Right kidney (tissue), 1 donor: ENCODE measurements around the gene BTBD2.

Experiments
- DNase-seq: peaks from one replicate; pipeline ENCODE4 v3.0.0-alpha.2; 2016

BTBD2 gene

GRCh38 chr19:1986357-1987162 lies 29.0 kb downstream of the BTBD2 start:
- DNase-seq = no peak

DNA sequence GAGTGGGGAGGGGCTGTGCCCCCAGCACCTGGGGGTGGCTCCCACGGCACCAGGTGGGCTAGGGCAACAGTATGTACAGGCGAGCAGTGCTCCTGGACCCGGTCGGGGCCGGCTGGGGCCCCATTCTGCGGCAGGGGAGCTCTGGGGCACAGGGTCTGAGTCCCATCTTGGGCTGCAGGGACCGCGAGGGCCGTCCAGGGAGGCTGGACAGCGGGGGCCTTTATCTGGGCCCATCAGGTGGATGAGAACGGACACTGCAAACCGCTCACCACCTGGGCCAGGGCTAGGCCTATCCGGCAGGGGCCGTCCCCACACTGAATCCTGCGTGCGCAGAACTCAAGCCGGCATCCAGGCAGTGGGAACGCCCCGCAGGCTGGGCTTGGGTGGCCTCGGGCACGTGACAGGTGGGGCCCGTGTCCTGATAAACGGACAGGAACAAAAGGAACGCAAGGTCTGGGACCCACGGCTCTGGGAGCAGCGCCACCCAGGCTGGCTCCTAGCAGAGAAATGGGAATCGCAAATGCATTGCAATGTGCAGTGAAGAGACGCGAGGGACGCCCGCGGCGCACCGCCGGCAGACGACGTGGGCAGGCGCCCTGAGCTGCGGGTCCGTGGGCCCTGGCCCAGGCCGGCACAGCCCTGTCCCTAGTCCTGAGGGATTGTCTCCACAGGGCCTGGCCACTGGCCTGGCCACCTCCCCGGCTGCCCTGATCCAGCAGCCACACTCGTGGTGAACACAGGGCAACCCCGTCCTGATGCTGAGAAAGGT lies 29.7 kb downstream of the BTBD2 start:
- no peak for DNase-seq

GRCh38 chr19:1984357-1984756 lies 31.2 kb downstream of the BTBD2 start:
- no peak for DNase-seq

DNA sequence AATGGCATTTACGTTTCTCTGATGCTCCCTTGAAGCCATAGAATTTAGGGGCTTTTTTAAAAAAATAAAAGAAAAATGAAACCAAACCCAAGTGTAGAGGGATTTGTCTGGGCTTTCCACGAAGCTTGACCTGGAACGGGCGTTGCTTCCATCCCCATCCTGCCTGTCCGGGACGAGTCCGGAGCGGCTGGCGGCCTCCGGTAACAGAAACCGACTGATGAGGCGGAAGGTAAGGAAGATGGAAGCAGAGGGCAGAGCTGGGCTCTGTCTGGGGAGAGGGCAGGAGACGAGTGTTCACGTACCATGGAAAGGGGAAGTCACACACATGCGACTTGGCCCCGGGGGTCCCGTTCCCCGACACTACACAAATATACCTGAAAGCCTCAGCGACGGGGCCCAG lies 34.3 kb downstream of the BTBD2 start:
- no peak for DNase-seq

- DNase-seq = no peak
Measured at GRCh38 chr19:1980809-1981181, 34.7 kb downstream of the BTBD2 start.

DNA sequence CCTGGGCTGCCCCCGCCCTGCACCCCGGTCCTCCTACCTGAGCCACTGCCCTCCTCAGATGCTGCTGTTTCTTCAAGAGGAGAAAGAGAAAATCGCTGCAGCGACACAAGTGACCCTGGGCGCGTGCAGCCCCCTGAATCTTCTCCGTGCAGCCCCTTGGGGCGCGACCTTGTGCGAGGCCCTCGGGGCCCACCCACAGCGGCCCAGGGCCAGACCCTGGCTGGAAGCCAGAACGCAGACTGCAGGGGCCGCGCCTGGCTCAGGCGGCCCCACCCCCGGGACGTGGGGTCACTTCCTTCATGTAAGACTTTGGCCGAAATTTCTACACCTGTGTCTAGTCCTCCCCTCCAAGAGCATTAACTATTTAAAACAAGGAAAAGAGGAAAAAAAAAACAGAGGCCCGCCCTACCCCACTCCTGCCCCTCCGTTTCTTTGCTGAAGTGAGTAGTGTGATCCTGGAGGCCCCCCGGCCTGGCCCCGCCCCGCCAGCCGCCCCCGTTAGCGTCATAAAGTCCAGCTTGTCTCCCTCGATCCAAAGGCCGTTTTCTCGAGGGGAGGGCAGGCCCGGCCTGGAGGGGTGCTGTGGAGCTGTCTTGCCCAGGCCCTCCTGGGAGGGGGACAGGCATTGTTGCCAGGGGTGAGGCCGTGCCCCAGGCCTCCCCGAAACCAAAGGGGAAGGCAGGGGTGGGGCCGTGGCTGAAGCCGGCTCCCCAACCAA lies 35.3 kb downstream of the BTBD2 start:
- no peak for DNase-seq

DNA sequence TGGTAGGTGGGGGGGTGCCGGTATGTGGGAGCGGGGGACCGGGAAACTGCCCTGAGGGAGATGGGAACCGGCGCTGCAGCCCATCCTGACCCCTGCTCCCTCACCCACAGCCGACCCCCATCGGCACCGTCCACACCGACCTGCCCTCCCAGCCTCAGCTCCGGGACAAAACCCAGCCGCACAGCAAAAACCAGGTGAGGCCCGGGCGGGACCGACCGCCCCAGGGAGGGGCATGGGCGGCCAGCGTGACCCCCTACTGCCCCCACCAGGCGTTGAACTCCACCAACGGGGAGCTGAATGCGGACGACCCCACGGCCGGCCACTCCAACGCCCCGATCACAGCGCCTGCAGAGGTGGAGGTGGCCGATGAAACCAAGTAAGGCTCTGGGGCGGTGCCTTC lies 35.9 kb downstream of the BTBD2 start:
- DNase-seq = no peak

DNA sequence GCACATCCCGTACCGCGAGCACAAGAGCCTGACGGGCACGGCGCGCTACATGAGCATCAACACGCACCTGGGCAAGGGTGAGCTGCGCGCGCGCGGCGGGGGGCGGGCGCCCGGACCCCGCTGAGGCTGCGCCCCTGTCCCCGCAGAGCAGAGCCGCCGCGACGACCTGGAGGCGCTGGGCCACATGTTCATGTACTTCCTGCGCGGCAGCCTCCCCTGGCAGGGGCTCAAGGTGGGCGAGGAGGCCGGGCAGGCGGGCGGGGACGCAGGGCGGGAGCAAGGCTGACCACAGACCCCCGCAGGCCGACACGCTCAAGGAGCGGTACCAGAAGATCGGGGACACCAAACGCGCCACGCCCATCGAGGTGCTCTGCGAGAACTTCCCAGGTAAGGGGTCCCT lies 36.5 kb downstream of the BTBD2 start:
- no peak for DNase-seq

GRCh38 chr19:1978346-1978894 lies 37.1 kb downstream of the BTBD2 start:
- DNase-seq = no peak

DNA sequence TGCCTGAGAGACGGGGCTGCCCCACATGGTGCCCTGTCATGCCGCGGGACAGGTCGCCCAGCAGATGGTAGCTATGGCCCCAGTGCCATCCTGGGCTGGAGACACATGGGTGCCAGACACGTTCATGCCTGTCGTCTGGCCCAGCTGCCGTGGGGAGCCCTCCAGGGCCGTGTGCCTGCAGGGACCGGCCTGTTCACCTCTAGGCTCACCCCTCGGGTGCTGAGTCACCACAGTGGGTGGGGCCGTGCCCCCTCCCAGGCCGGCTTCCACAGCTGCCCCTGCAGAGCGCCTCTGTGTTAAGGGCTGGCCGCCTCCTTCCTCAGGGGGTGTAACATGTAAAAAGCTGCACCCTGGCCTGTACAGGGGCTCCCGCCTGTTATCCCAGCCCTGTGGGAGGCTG lies 38.4 kb downstream of the BTBD2 start:
- DNase-seq = no peak

- DNase-seq = no peak
Measured at GRCh38 chr19:1975162-1975480, 40.4 kb downstream of the BTBD2 start.

DNA sequence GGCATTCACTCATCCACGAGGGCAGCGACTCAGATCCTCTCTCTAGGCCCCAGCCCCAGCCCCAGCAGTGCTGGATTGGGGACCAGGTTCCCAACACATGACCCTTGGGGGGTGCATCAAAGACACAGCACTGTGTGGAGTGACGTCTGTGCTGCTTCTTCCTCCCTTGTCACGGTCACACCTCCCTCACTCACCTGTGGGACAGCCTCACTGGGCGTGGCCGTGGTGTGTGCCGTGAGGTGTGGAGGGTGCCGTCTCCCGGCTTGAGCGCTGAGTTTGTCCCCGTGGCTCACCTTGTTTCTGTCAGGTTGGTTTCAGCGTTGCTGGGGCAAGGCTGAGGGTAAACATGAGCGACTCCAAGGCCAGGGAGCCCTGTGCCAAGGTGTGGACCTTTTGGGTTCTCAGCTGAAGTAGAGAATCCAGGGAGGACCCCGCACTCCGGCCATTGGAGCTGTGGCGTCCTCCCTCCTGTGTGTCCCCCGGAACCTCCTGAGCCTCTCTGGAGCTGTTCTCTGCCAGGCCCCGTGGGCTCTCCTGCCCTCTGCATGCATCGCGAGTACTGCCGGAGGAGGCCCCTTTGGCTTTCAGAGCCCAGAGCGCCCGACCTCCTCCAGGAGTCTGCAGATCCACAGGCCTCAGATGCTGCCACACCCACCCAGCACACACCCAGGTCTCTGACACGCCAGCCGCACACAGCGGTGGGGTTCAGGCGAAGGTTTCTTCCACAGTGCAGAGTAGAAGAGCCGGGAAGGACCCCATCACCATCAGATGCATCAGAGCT lies 40.9 kb downstream of the BTBD2 start:
- DNase-seq = no peak

DNA sequence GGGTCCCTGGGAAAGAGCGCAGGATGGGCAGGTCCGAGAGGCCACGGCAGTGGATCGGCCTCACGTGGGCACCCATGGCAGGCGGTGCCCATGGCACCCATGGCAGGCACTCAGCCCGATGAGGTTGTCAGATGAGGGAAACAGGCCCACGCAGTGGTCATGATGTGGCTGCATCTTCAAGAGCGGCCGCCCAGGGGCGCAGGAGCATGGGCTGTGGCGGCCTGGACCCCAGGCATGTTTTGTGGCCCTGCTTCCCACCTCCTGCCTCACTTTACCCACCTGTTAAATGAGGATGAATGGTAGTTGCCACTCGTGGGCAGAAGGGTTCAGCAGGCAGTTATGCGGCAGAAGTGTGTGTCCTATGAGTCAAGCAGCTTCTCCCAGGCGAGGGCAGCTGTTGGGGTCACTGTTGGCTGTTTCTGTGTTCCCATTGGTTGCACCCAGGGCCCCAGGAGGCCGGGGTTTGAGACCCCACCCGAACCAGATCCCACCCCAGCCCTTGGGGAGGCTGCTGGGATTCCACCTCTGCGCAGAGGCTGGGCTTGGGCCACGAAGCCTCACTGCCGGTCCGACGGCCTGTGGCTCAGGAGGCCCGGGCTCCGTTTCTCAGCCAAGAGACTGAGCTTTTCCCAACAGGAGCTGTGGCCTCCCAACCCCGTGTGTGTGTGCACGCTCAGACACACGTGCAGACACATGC lies 44.6 kb downstream of the BTBD2 start:
- DNase-seq = no peak

DNA sequence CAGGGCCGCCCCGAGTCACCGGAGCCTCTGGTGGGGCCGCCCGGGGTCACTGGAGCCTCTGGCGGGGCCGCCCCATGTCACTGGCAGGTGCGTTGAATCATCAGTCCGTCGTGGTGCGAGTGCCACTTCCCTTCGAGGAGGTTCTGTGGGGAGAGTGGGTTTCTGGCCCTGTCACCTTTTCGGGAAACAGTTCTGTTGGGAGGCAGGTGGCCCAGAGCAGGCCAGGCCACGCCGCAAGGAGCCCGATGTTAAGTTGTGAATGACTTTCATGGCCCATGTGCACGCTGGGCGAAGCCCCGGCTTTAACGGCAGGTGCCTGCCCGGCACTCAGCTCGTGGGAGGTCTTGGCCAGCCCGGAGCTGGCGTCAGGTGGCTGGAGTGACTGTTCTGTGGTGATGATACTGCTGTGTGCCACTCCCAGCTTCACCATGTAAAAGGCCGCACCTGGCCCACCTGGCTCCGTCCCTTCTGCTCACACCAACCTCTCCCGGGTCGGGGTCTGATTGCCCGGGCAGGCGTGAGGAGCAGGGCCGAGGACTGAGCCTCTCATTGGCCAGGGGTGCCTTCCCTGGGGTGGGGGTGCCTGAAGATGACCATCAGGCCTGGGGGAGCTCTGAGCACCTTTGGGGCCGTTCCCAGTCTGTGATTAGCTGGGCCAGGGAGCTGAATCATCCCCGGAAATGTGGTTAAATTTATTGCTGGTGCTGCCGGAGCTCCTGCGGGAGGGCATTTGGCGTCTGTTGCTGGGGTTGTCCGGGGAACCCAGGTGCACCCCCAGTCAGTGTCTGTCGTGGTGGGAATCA lies 45.3 kb downstream of the BTBD2 start:
- no peak for DNase-seq

DNA sequence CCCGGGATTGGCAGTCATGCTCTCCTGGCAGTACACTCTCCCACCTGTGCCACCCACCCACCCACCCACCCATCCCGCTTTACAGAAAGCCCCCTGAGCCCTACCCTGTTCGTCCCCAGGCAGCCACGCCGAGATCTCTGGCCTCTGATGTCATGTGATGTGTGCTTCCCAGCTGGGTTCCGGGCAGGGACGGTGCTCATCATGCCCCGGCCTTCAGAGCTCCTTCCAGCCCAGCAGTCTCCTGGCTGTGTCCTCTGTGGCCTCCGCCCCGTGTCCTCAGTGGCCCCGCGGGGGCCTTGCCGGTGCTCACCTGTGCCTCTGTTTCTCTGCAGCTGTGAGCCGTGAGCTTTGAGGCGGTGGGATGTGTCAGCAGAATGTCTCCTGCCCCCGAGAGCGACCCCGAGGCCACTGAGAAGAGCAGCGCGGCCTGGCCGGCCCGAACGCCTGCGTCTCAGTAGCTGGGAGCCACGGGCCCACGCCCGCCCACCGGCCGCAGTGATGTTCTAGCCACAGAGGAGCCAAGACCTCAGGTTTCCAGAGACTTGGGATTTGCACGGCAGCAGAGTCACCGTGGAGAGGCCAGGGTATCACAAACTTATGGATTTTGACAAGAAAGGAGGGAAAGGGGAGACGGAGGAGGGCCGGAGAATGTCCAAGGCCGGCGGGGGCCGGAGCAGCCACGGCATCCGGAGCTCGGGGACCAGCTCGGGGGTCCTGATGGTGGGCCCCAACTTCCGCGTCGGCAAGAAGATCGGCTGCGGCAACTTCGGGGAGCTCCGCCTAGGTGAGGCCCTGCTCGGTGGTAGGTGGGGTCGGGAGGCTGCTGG lies 46.1 kb downstream of the BTBD2 start:
- DNase-seq = no peak

DNA sequence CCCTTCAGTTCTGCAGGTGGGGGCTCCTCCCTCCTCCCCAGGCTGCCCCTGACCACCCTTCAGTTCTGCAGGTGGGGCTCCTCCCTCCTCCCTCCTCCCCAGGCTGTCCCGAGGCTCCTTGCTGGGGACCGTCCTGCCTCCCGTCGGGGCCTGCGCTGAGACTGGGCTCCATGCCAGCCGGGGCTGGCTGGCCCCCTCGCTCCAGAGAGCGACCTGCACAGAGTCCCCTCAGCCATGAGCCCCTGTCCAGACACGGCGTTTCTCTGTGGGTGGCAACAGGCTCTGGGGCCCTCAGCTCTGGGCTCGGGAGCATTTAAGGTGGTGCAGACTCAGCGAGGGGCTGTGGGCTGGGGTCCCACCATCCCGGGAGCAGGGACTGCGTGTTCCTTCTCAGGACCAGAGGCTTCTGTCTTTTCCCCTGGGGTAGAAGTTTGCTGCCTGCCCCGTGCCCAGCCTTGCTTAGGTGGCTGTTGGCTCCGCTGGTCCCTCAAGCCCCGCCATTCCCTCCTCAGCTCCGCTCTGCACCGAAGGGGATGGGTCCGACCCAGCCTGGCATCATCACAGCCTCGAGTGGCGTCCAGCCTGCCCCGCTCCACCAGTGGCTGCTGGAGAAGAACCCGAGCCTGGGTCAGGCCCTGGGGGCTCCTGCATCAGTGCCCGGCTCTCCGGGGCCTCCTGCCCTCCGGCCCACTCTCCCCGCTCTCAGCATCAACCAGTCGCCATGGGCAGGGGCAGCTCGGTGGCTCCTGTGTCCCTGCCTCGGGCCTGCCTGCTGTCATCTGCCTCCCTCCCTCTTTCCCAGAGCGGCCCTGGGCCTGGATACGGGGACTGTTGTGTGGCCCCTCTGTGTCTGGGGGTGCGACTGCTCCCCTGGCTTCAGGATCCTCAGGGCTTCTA lies 47.0 kb downstream of the BTBD2 start:
- no peak for DNase-seq

GRCh38 chr19:1967087-1967608 lies 48.4 kb downstream of the BTBD2 start:
- DNase-seq = no peak

DNA sequence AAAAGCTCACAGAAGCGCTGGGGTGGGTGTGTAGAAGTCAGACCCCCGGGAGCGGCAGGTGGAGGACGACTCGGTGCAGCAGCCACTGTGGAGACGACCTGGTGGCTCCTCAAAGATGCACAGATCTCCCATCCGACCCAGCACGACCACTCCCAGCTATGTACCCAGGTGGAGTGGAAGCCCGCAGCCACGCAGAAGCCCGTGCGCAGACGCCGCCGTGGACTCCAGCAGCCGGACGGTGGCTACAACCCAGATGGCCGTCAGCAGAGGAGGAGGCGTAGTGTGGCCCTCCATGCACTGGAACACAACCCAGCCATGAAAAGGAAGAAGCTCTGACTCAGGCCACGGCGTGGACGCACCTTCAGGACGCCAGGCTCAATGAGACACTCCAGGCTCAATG lies 52.8 kb downstream of the BTBD2 start:
- DNase-seq = no peak
